HepG2 (cell line): Measurements from ENCODE around the gene JMJD6. TPM values are rescaled to one million over a fixed set of nuclear protein-coding genes. Genes with fewer than 3 reads are reported as not detected.

Source experiments
- FLYWCH1 ChIP-seq: sonication (generic); formaldehyde crosslinking; IDR thresholded peaks from 2 replicates; pipeline ENCODE4 v1.8.1; 2023; ENCODE audit warnings: mild to moderate bottlenecking, missing genetic modification reagents
- HNRNPLL ChIP-seq: fragments of 200-400 bp; formaldehyde crosslinking; IDR thresholded peaks from 2 replicates; pipeline ENCODE4 v1.6.1; 2017; ENCODE audit warnings: mild to moderate bottlenecking, low read depth, low read length; ENCODE audit not compliant: poor library complexity, severe bottlenecking
- KDM3A ChIP-seq: IDR thresholded peaks from 2 replicates; pipeline ENCODE4 v1.6.1; 2018; ENCODE audit warnings: low read depth, missing compliant biosample characterization
- NAIF1 ChIP-seq: sonication (generic); formaldehyde crosslinking; IDR thresholded peaks from 2 replicates; pipeline ENCODE4 v1.5.0; 2020; ENCODE audit warnings: mild to moderate bottlenecking, missing genetic modification reagents, borderline replicate concordance
- PAX8 ChIP-seq: sonication (generic); formaldehyde crosslinking; IDR thresholded peaks from 2 replicates; pipeline ENCODE4 v1.8.0; 2022; ENCODE audit warnings: mild to moderate bottlenecking, missing genetic modification reagents, borderline replicate concordance
- REPIN1 ChIP-seq: sonication (generic); formaldehyde crosslinking; IDR thresholded peaks from 2 replicates; pipeline ENCODE4 v1.8.0; 2022; ENCODE audit warnings: missing genetic modification reagents, low read depth, mild to moderate bottlenecking, borderline replicate concordance
- ZNF235 ChIP-seq: sonication (generic); formaldehyde crosslinking; IDR thresholded peaks from 2 replicates; pipeline ENCODE4 v1.8.1; 2023; ENCODE audit warnings: mild to moderate bottlenecking, missing genetic modification reagents, borderline replicate concordance
- ZNF329 ChIP-seq: sonication (generic); formaldehyde crosslinking; IDR thresholded peaks from 2 replicates; pipeline ENCODE4 v1.9.0; 2021; ENCODE audit warnings: low read depth, mild to moderate bottlenecking, missing genetic modification reagents
- ZNF605 ChIP-seq: sonication (generic); formaldehyde crosslinking; IDR thresholded peaks from 2 replicates; pipeline ENCODE4 v1.8.0; 2022; ENCODE audit warnings: mild to moderate bottlenecking, missing genetic modification reagents
- ZSCAN31 ChIP-seq: sonication (generic); formaldehyde crosslinking; IDR thresholded peaks from 2 replicates; pipeline ENCODE4 v1.5.0; 2020; ENCODE audit warnings: low read depth, mild to moderate bottlenecking, missing genetic modification reagents
- polyA plus RNA-seq, 8 experiments: library from polyadenylated mRNA; depleted of rRNA in 3 of 8; stranded (reverse) in 7 of 8; unstranded in 1 of 8; fragments of >200 nt; fragmentation: Illumina TruSeq in 4 of 8; extraction: Trizol in 4 of 8; gene quantifications; 2 replicates each; pipeline versions ENCODE4 v1.2.1 to v1.2.3, GENCODE V29; 2011 to 2016; ENCODE audit warnings: low read depth in 4 of 8, missing spikeins in 1 of 8, mixed read lengths in 1 of 8; ENCODE audit not compliant: insufficient read depth in 1 of 8
- total RNA-seq, 5 experiments: library from RNA; depleted of rRNA; stranded (reverse); fragments of >200 nt; fragmentation: Illumina TruSeq; extraction: Trizol; gene quantifications; 2 replicates each; pipeline ENCODE4 v1.2.3, GENCODE V29; 2016; ENCODE audit warnings: low read depth in 1 of 5
- TF ChIP-seq, protein P1 (sequence below): sonication (generic); formaldehyde crosslinking; IDR thresholded peaks from 2 replicates; pipeline ENCODE4 v1.4.0; 2020; ENCODE audit warnings: low read depth, missing genetic modification reagents
- TF ChIP-seq, protein P2 (sequence below), 2 experiments: fragments of 450-650 bp in 1 of 2; sonication (generic) in 1 of 2; formaldehyde crosslinking in 1 of 2; IDR thresholded peaks; 2 replicates each; pipeline versions ENCODE4 v1.6.1 to v1.8.0; 2016 to 2022; ENCODE audit warnings: antibody characterized with exemption in 1 of 2, mild to moderate bottlenecking in 1 of 2, missing genetic modification reagents in 1 of 2
- TF ChIP-seq, protein P3 (sequence below): sonication (generic); formaldehyde crosslinking; IDR thresholded peaks from 2 replicates; pipeline ENCODE4 v1.5.0; 2020; ENCODE audit warnings: mild to moderate bottlenecking, low read depth, missing genetic modification reagents, borderline replicate concordance

JMJD6 gene
- total and polyA plus RNA-seq, 2 of the 13 experiments (the other 11 are each of a cell fraction or from before 2014, with no cell fraction given): 33.6 to 41.0 TPM

DNA sequence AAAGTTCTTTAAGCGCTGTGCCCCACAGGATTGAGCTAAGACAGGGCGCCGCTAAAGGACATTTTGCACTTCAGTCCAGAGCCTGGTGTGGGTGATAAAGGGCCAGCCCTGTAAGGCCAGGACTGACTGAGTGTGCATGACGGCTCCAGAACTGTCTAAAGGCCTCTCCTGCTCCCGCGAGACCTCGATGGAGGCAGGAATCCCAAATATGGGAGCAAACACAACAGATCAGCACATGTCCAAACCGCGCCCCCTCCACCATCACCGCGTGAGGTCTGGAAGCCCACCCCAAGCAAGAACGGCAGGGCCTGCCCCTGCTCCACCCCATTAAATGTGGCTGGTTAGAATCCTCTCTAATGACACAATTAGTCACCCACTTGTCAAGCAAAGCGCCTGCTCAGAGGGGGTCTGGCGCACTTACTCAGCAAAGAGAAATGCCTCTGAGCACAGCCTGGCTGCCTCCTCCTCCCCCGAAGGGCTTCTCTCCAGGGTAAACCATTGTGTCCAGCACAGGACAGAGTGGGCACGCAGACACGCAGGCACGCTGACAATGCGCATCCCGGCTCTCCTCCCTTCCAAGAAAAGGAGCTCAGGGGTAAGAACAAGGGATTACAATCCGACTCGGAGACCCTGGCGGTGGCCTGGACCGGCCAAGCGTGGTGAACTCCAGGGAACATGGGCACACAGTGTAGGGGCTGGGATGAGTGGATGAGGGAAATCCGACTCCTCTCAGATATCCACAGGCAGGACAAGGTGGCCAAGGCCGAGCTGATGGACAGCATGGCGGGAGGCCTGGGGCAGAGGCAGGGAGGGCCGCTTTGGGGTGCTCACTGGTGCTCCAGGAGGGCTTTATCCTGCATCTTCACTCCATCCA, 17.1 kb downstream of the JMJD6 start (continued):
- TF ChIP-seq, protein P1, sequence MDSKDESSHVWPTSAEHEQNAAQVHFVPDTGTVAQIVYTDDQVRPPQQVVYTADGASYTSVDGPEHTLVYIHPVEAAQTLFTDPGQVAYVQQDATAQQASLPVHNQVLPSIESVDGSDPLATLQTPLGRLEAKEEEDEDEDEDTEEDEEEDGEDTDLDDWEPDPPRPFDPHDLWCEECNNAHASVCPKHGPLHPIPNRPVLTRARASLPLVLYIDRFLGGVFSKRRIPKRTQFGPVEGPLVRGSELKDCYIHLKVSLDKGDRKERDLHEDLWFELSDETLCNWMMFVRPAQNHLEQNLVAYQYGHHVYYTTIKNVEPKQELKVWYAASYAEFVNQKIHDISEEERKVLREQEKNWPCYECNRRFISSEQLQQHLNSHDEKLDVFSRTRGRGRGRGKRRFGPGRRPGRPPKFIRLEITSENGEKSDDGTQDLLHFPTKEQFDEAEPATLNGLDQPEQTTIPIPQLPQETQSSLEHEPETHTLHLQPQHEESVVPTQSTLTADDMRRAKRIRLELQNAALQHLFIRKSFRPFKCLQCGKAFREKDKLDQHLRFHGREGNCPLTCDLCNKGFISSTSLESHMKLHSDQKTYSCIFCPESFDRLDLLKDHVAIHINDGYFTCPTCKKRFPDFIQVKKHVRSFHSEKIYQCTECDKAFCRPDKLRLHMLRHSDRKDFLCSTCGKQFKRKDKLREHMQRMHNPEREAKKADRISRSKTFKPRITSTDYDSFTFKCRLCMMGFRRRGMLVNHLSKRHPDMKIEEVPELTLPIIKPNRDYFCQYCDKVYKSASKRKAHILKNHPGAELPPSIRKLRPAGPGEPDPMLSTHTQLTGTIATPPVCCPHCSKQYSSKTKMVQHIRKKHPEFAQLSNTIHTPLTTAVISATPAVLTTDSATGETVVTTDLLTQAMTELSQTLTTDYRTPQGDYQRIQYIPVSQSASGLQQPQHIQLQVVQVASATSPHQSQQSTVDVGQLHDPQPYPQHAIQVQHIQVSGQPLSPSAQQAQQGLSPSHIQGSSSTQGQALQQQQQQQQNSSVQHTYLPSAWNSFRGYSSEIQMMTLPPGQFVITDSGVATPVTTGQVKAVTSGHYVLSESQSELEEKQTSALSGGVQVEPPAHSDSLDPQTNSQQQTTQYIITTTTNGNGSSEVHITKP: no peak
- TF ChIP-seq, protein P2, sequence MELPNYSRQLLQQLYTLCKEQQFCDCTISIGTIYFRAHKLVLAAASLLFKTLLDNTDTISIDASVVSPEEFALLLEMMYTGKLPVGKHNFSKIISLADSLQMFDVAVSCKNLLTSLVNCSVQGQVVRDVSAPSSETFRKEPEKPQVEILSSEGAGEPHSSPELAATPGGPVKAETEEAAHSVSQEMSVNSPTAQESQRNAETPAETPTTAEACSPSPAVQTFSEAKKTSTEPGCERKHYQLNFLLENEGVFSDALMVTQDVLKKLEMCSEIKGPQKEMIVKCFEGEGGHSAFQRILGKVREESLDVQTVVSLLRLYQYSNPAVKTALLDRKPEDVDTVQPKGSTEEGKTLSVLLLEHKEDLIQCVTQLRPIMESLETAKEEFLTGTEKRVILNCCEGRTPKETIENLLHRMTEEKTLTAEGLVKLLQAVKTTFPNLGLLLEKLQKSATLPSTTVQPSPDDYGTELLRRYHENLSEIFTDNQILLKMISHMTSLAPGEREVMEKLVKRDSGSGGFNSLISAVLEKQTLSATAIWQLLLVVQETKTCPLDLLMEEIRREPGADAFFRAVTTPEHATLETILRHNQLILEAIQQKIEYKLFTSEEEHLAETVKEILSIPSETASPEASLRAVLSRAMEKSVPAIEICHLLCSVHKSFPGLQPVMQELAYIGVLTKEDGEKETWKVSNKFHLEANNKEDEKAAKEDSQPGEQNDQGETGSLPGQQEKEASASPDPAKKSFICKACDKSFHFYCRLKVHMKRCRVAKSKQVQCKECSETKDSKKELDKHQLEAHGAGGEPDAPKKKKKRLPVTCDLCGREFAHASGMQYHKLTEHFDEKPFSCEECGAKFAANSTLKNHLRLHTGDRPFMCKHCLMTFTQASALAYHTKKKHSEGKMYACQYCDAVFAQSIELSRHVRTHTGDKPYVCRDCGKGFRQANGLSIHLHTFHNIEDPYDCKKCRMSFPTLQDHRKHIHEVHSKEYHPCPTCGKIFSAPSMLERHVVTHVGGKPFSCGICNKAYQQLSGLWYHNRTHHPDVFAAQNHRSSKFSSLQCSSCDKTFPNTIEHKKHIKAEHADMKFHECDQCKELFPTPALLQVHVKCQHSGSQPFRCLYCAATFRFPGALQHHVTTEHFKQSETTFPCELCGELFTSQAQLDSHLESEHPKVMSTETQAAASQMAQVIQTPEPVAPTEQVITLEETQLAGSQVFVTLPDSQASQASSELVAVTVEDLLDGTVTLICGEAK (IDR thresholded peaks at IDR 0.05): no peak
- TF ChIP-seq, protein P2 (CRISPR knock-in tag; IDR thresholded peaks at IDR 0.05): no peak
- TF ChIP-seq HNRNPLL: peak; percentile 3
- TF ChIP-seq REPIN1 (CRISPR knock-in tag): no peak
- no peak for TF ChIP-seq ZNF605
- TF ChIP-seq FLYWCH1: no peak
- TF ChIP-seq, protein P3, sequence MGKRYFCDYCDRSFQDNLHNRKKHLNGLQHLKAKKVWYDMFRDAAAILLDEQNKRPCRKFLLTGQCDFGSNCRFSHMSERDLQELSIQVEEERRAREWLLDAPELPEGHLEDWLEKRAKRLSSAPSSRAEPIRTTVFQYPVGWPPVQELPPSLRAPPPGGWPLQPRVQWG: no peak
- no peak for TF ChIP-seq ZNF235
- no peak for TF ChIP-seq NAIF1 (CRISPR knock-in tag)
- TF ChIP-seq ZNF329 (CRISPR knock-in tag): no peak
- TF ChIP-seq KDM3A (CRISPR knock-in tag): no peak
- 0 out of 2 replicates have a peak, but pooled peaks have one; percentile 74 for TF ChIP-seq PAX8 (CRISPR knock-in tag)
- no peak for TF ChIP-seq ZSCAN31 (CRISPR knock-in tag)
